Right renal pelvis (tissue), 4 donors: Measurements from ENCODE around the gene SDCCAG8. TPM values are rescaled to one million over a fixed set of nuclear protein-coding genes. Genes with fewer than 3 reads are reported as not detected.

Source experiments
- DNase-seq, 4 donors: peaks; one replicate each; pipeline ENCODE4 v3.0.0-alpha.2; 2013; ENCODE audit warnings: low read depth in 4 of 4, low spot score in 3 of 4, missing footprints in 1 of 4
- polyA plus RNA-seq, 4 donors: library from polyadenylated mRNA; unstranded; fragments of 120-200 nt; gene quantifications; one replicate each; pipeline ENCODE4 v1.2.1, GENCODE V29; 2013; ENCODE audit not compliant: insufficient read length in 4 of 4

SDCCAG8 gene
- polyA plus RNA-seq, 4 donors, result 40.8 to 50.4 (median 43.7) TPM

- no peak for DNase-seq
Observed at GRCh38 chr1:243379208-243379607, 123.4 kb downstream of the SDCCAG8 start.

DNA sequence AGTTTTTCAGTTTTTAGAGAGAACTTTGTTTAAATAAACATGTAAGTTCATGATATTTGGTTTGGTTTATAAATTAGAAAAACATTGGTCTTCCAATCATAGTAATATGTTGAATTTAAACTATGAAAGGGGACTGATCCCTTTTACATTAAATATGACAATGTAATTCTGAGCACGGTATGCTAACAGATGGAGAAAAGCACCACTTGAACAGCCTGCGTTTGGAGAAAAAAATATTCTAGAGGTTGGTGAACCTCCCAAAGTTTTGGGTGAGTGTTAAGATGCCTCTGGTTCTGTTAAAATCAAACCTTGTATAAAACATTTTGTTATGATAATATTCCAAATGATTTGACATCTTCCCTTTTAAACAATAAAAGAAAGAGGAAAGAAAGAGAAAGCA is 123.9 kb downstream of the SDCCAG8 start:
- DNase-seq, result no peak

GRCh38 chr1:243388276-243388675 is 132.4 kb downstream of the SDCCAG8 start:
- DNase-seq, result no peak

GRCh38 chr1:243390162-243390791 is 134.4 kb downstream of the SDCCAG8 start:
- DNase-seq, result no peak

GRCh38 chr1:243391355-243391754 is 135.5 kb downstream of the SDCCAG8 start:
- DNase-seq, result no peak

DNA sequence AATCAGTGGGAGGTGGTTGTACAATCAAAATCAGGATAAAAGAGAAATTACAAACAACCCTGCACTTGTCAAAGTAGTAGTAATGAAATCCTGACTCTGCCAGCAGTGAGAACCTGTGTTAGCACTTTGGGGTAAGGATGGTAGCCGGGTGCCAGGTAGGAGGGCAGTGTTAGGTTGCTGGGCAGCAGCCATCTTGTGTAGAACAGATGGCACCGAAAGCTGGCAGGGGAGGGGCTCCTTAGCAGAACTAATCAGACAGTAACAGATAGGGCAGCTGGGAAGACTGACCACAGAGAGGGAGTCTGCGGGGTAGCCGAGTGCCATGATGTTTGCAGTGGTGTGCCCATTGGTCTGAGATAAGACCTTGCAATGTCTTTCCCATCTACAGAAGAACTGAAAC is 137.3 kb downstream of the SDCCAG8 start:
- DNase-seq, result no peak

DNA sequence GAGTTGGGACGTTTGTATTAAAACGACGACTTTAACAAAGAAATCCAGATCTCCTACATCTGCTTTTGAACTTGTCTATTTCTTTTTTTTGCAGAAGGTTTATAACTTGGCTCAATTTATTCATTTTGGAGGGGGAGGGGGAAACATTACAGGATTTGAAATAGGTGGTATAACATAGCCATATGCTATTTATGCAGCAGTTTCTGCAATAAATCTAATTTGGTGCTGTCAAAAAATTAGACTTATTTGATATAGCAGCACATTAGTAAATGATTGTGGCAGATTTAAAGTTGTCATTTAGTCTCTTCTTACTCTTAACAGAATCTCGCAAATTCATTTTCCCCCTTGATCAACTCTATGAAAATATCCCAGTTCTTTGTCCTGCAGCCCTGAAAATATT is 138.2 kb downstream of the SDCCAG8 start:
- no peak for DNase-seq

DNA sequence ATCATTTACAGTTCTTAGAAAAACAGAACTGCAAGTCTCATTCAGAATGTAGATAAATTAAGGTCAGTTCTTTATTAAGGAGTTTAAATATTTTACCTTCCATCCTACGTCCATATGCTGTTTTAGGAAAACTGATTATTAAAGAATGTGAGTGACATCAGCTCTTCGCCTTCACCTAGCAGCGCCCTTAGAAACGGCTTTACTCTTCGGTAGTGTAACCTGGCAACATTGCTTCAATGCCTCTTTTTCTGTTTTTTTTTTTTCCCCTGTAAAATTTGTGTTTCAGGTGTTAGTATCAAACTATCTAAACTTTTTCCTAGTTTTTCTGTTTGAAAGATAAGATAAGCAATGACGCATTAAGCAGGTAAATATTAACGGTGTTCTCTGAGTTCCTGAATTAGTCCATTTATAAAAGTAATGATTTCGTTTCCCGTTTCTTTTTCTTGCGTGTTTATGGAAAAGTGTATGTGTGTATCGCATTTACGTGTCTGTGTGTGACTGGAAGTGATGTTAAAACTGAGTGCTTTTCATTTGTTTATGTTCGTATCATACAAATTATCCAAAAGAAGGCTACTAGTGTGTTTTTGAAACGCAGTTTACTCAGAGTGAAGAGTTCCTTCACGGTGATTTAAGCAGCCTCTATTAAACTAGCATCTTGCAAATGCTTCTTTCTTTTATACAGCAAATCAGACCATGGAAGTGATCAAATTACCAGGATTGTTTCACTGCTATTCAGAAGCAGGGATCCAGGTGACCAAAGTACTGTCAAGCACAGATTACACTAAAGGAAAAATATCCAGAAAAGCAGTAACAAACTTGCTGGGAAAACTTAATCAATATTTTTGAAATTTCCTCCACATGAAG is 139.0 kb downstream of the SDCCAG8 start:
- no peak for DNase-seq

- no peak for DNase-seq
Observed at GRCh38 chr1:243396424-243396823, 140.6 kb downstream of the SDCCAG8 start.

- no peak for DNase-seq
Observed at GRCh38 chr1:243396876-243397275, 141.0 kb downstream of the SDCCAG8 start.

- no peak for DNase-seq
Observed at GRCh38 chr1:243397613-243398321, 141.9 kb downstream of the SDCCAG8 start.

DNA sequence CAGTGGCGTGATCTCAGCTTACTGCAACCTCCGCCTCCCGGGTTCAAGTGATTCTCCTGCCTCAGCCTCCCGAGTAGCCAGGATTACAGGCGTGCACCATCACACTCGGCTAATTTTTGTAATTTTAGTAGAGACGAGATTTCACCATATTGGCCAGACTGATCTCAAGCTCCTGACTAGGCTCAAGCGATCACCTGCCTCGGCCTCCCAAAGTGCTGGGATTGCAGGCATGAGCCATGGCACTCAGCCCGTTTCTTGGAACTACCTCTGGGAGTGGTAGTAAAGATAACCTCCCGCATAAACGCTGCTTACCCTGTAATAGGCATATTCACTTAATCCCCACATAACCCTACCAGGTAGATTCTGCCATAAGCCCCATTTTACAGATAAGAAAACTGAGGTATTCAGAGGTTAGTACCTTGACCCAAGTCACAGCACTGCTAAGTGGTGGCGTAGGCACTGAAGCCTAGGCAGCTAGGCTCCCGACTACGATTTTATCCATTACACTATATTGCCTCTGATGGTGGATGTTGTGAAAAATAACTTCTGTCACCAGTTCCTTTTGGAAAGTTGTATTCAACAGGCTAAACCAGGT is 143.8 kb downstream of the SDCCAG8 start:
- DNase-seq, result no peak

DNA sequence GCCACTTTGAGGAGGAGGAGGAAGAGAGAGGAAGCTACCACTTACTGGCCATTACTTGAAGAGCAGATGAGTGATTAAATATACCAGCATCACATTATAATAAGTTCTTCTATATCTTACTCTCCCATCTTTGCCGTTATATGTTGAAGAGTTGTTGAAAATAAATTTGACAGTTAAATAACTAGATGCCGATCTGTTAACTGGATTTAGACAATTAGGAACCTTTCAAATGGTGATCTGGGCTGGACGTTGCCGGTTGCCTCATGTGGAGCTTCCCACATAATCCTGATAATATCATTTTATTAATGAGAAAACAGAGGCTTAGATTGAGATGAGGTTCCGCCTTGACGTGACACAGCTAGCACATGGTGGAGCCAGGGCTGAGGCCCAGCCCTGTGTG is 147.0 kb downstream of the SDCCAG8 start:
- no peak for DNase-seq

DNA sequence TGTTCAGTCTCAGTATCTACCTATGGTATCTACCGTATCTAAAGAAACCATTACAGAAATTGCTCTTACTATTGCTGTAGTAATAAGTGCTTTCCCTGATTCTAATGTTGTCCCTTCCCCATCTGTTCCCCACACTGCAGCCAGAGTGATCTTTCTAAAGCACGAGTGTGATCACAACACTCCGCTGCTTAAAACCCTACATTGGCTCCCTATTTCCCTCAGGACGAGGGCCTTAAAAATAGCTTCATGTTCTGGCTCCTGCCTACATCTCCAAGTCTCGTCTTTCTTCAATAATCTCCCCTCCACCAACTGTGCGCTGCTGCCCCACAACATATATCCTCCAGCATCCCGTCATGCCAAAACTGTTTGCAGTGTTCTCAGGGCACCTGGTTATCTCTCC is 150.6 kb downstream of the SDCCAG8 start:
- DNase-seq, result no peak

DNA sequence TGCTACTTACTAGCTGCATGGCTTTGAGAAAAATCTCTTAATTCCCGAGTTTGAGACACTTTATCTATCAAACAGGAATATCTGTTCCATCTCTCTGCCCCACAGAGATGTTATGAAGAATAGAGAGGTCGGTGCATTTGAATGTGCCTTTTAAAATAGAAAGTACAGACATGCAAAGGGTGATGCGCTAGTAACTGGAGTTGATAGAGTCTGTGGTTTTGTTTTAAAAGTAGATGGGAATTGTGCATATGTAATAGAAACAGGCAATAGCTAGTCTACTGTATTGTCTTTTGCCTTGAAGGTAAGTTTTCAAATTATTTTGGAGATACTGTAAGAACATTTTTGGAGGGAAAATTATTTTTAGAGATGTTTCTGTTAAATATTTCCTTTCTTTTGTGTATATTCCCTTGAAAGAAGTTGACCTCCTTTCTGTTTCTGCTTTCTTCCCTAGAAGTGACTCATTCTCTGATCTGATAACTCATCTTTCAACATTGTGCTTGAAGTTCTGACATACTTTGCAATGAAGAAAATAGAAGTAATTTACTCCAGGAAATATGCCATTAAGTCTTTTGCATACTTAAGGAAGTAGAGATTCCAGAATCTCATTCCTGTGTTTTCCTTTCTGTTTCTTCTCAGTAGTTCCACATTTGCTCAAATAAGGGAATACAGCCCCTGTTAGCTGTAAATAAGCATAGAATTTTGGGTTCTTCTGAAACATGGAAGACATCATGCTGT is 151.6 kb downstream of the SDCCAG8 start:
- DNase-seq, result no peak

- no peak for DNase-seq
Observed at GRCh38 chr1:243408479-243408878, 152.6 kb downstream of the SDCCAG8 start.

- no peak for DNase-seq
Observed at GRCh38 chr1:243409284-243409683, 153.4 kb downstream of the SDCCAG8 start.

- DNase-seq, result no peak
Observed at GRCh38 chr1:243411472-243411871, 155.6 kb downstream of the SDCCAG8 start.

DNA sequence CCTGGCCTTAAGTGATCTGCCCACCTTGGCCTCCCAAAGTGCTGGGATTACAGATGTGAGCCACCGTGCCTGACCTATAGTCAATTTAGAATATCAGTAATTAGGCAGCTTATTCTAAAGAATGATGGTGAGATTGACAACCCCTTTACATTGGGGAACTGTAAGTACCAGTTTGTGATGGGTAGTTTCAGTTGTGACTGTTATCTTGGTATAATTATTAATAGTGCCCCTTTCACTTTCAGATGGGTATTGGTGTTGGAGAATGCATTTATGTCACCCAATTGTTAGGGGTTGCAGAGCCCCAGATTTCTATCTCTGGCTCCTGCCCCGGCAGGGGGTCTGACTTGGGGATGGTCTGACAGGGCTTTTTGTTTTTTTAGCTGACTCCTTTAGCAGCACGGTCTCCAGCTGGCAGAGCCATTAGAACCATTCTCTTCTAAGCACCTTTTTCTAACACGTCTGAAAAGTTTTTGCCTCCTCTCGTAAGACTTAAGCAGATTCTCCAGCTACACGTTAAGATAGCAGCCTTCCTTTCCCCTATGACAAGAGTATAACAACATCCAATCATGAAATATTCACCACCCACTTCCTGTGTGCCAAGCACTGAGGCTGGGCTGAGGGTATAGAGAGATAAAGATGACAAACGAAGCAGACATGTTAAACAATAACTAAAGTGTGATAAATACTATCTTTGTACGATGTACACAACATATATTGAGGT is 157.8 kb downstream of the SDCCAG8 start:
- no peak for DNase-seq

GRCh38 chr1:243414152-243414494 is 158.3 kb downstream of the SDCCAG8 start:
- DNase-seq, result no peak
